GM12872 (cell line): ENCODE data around the gene HMCN2.

Experiments used
- CTCF ChIP-seq: IDR thresholded peaks from 3 replicates; pipeline ENCODE4 v1.5.1; 2011; ENCODE audit warnings: low read depth, mild to moderate bottlenecking, low read length, moderate library complexity; ENCODE audit not compliant: insufficient read depth

The HMCN2 gene

GRCh38 chr9:130336885-130337284 is 71.3 kb downstream of the HMCN2 start:
- no peak for TF ChIP-seq CTCF

GRCh38 chr9:130337318-130337717 is 71.8 kb downstream of the HMCN2 start:
- TF ChIP-seq CTCF, result no peak

GRCh38 chr9:130337784-130338380 is 72.3 kb downstream of the HMCN2 start:
- TF ChIP-seq CTCF, result no peak

GRCh38 chr9:130339306-130339705 is 73.7 kb downstream of the HMCN2 start:
- no peak for TF ChIP-seq CTCF

- no peak for TF ChIP-seq CTCF
Measured at GRCh38 chr9:130340011-130340410, 74.5 kb downstream of the HMCN2 start.

- TF ChIP-seq CTCF, result no peak
Measured at GRCh38 chr9:130341128-130341527, 75.6 kb downstream of the HMCN2 start.

- no peak for TF ChIP-seq CTCF
Measured at GRCh38 chr9:130341839-130342713, 76.5 kb downstream of the HMCN2 start.
